Upper lobe of left lung (tissue), 6 donors: Measurements from ENCODE around the gene TFPI2. TPM values are rescaled to one million over a fixed set of nuclear protein-coding genes. Genes with fewer than 3 reads are reported as not detected.

Experiments
- ATAC-seq, 2 donors: fragments of 200-7000 bp; cut with Tn5 transposase; one replicate each; pipeline ENCODE4 v1.9.1; 2022; ENCODE audit warnings: mild to moderate bottlenecking in 2 of 2, moderate library complexity in 2 of 2; ENCODE audit not compliant: low FRiP score in 2 of 2
- DNase-seq, 2 donors: peaks; one replicate each; pipeline ENCODE4 v3.0.0-alpha.2; 2019 to 2020
- H3K27ac ChIP-seq, 4 donors: fragments of 200-600 bp; sonication (generic); one replicate each; pipeline ENCODE4 v1.5.1; 2016 to 2019
- H3K27me3 ChIP-seq, 4 donors: fragments of 200-600 bp; sonication (generic); one replicate each; pipeline ENCODE4 v1.5.1; 2017 to 2019
- H3K36me3 ChIP-seq, 4 donors: fragments of 200-600 bp; sonication (generic); one replicate each; pipeline ENCODE4 v1.5.1; 2016 to 2019
- H3K4me1 ChIP-seq, 4 donors: fragments of 200-600 bp; sonication (generic); one replicate each; pipeline ENCODE4 v1.5.1; 2018 to 2019
- H3K4me3 ChIP-seq, 4 donors: fragments of 200-600 bp; sonication (generic); one replicate each; pipeline ENCODE4 v1.5.1; 2017 to 2019; ENCODE audit warnings: mild to moderate bottlenecking in 2 of 4, moderate library complexity in 1 of 4
- H3K9me3 ChIP-seq, 4 donors: fragments of 200-600 bp; sonication (generic); one replicate each; pipeline ENCODE4 v1.5.1; 2018 to 2019
- EP300 ChIP-seq, 4 donors: sonication (generic); formaldehyde crosslinking; IDR thresholded peaks; one replicate each; pipeline ENCODE4 v1.5.1; 2017; ENCODE audit warnings: antibody characterized with exemption in 4 of 4, control low read depth in 2 of 4
- POLR2A ChIP-seq, 4 donors: fragments of 450-650 bp; IDR thresholded peaks; one replicate each; pipeline ENCODE4 v1.5.1; 2016 to 2017; ENCODE audit warnings: antibody characterized with exemption in 4 of 4, mild to moderate bottlenecking in 2 of 4
- POLR2AphosphoS5 ChIP-seq, 2 donors: sonication (generic); formaldehyde crosslinking; IDR thresholded peaks; one replicate each; pipeline ENCODE4 v1.5.1; 2017; ENCODE audit warnings: antibody characterized with exemption in 2 of 2
- WGBS, 2 donors: methylation state at CpG; one replicate each; pipeline ENCODE4 v1.1.5; 2017 to 2018; 5-methylcytosine and 5-hydroxymethylcytosine counted together
- total RNA-seq, 6 donors: library from RNA; depleted of rRNA in 4 of 6; stranded (reverse); fragments of >200 nt in 4 of 6; gene quantifications; one replicate each; pipeline versions ENCODE4 v1.1.0 to v1.2.1, GENCODE V29; 2016 to 2021
- TF ChIP-seq, protein P1 (sequence below), 6 experiments: fragments of 450-650 bp in 4 of 6; fragments of 200-600 bp in 2 of 6; sonication (generic) in 2 of 6; IDR thresholded peaks; one replicate each; pipeline ENCODE4 v1.5.1; 2016 to 2019; ENCODE audit warnings: antibody characterized with exemption in 6 of 6
- donor health status: DM: no; HTN: no; CAD: no; lungs with moderate emphysema.
- donor health status: DM: no; HTN: yes; CAD: no; lungs with severe emphysema.

The TFPI2 gene
- total RNA-seq, 6 donors from 2014 or later = 1.8 to 7.6 (median 3.9) TPM; not detected in 2

DNA sequence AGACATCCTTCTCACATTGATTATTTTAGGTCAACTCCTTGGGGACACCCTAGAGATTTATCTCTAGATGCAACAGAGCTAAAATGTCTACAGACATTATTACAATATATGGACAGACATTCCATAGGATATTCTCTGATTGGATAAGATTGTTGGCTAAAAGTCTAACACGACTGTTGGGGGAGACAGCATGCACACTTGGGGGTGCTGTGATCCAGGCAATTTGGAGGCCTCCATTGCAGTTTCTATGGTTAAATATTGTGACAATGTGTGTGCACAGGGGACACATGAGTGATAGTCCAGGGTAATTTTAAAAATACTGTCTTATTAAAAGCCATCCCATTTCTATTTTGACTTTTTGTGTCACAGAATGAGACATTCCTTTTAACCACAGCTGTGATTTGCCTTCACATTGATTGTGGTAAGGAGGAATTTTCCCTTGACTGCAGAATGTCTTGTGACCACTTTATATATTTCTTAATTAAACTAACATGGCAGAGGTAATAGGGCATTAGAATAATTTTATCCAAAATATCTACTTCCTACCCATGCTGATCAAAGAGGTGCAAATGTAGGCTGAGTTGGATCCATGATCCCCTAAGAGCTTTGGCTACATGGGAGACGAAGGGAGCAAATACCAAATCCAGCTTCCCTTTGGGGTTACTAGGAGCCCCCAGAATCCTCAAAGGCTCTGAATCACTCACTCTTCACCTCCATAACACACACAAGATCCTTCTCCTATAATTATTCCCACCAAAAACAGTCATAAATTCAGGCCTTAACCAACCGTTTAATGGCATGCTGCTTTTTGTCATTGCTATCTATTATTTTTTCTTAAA, 7.3 kb downstream of the TFPI2 start:
- TF ChIP-seq EP300 (IDR thresholded peaks at IDR 0.05) (no peak), POLR2AphosphoS5 (IDR thresholded peaks at IDR 0.05) (no peak), POLR2A (IDR thresholded peaks at IDR 0.05) (no peak)
- TF ChIP-seq, protein P1, sequence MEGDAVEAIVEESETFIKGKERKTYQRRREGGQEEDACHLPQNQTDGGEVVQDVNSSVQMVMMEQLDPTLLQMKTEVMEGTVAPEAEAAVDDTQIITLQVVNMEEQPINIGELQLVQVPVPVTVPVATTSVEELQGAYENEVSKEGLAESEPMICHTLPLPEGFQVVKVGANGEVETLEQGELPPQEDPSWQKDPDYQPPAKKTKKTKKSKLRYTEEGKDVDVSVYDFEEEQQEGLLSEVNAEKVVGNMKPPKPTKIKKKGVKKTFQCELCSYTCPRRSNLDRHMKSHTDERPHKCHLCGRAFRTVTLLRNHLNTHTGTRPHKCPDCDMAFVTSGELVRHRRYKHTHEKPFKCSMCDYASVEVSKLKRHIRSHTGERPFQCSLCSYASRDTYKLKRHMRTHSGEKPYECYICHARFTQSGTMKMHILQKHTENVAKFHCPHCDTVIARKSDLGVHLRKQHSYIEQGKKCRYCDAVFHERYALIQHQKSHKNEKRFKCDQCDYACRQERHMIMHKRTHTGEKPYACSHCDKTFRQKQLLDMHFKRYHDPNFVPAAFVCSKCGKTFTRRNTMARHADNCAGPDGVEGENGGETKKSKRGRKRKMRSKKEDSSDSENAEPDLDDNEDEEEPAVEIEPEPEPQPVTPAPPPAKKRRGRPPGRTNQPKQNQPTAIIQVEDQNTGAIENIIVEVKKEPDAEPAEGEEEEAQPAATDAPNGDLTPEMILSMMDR (IDR thresholded peaks at IDR 0.05) = no peak
- no peaks in the 10 kb centered on the region for H3K4me1 ChIP-seq
- WGBS, 2 donors = 86 to 87% methylated on average over 3 of the region's 3 CpGs
- DNase-seq (no peak), ATAC-seq (no peak)
- no peak overlapping the region for H3K27ac ChIP-seq
- H3K9me3 ChIP-seq = peaks cover 0 to 4% (median 0%) of the 10 kb centered on the region in 4 donors
- H3K36me3 ChIP-seq = no peaks in the 10 kb centered on the region
- no peaks in the 10 kb centered on the region for H3K27me3 ChIP-seq
- H3K4me3 ChIP-seq = no peak overlapping the region

GRCh38 chr7:93882468-93882867, 8.1 kb downstream of the TFPI2 start:
- DNase-seq (no peak), ATAC-seq (no peak)
- Histone ChIP-seq H3K27me3 (no peaks in the 10 kb centered on the region), H3K4me1 (no peaks in the 10 kb centered on the region), H3K4me3 (no peak overlapping the region), H3K36me3 (no peaks in the 10 kb centered on the region), H3K9me3 (peaks cover 0 to 4% (median 0%) of the 10 kb centered on the region in 4 donors), H3K27ac (no peak overlapping the region)
- no peak for TF ChIP-seq EP300 (IDR thresholded peaks at IDR 0.05)
- TF ChIP-seq POLR2AphosphoS5 (IDR thresholded peaks at IDR 0.05) = no peak
- TF ChIP-seq, protein P1 (IDR thresholded peaks at IDR 0.05) = no peak
- no peak for TF ChIP-seq POLR2A (IDR thresholded peaks at IDR 0.05)

DNA sequence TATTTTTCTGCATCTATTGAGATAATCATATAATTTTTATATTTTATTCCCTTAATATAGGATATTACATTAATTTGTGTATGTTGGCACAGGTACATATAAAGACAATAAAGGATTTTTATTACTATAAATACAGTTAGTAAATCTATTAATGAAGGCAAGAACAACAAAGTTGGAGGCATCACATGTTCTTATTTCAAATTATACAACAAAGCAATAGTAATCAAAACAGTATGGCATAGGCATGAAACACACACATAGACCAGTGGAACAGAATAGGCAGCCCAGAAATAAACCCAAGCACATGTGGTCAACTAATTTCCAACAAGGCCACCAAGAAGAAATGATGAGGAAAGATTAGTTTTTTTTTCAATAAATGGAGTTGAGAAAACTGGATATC, 11.2 kb downstream of the TFPI2 start:
- H3K4me1 ChIP-seq = no peaks in the 10 kb centered on the region
- TF ChIP-seq, protein P1 (IDR thresholded peaks at IDR 0.05) = no peak
- TF ChIP-seq POLR2AphosphoS5 (IDR thresholded peaks at IDR 0.05) = no peak
- TF ChIP-seq POLR2A (IDR thresholded peaks at IDR 0.05) = no peak
- no peak for TF ChIP-seq EP300 (IDR thresholded peaks at IDR 0.05)
- no peaks in the 10 kb centered on the region for H3K36me3 ChIP-seq
- no peak overlapping the region for H3K4me3 ChIP-seq
- no peak for DNase-seq
- H3K9me3 ChIP-seq = peaks cover 0 to 4% (median 0%) of the 10 kb centered on the region in 4 donors
- H3K27me3 ChIP-seq = no peaks in the 10 kb centered on the region
- no peak overlapping the region for H3K27ac ChIP-seq
- no peak for ATAC-seq

DNA sequence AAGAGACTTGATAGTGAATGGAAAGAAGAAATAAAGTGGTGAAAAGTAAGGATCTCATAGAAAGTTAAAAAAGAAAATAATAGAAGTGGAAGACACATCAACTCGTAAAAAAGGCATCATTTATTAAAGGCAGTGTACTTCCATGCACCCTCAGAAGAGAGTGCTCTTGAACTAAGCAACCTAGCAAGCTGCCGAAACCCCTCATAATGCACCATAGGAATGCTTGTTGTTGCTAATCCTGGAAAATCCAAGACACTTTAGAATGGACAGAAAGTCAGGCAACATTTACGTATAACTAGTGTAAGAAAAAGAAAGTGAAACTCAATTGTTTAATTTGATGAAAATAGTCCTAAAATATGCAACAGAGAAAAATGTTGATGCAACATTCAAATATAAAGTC, 12.8 kb downstream of the TFPI2 start:
- no peaks in the 10 kb centered on the region for H3K27me3 ChIP-seq
- no peak overlapping the region for H3K27ac ChIP-seq
- no peaks in the 10 kb centered on the region for H3K36me3 ChIP-seq
- TF ChIP-seq, protein P1 (IDR thresholded peaks at IDR 0.05) = no peak
- no peak for TF ChIP-seq POLR2A (IDR thresholded peaks at IDR 0.05)
- no peak for TF ChIP-seq EP300 (IDR thresholded peaks at IDR 0.05)
- no peak for TF ChIP-seq POLR2AphosphoS5 (IDR thresholded peaks at IDR 0.05)
- H3K9me3 ChIP-seq = peaks cover 0 to 4% (median 0%) of the 10 kb centered on the region in 4 donors
- DNase-seq (no peak), ATAC-seq (no peak)
- WGBS, 2 donors = 75 to 80% methylated on average over 3 of the region's 3 CpGs
- no peak overlapping the region for H3K4me3 ChIP-seq
- H3K4me1 ChIP-seq = no peaks in the 10 kb centered on the region
